GM23338 (cell line): ENCODE data around the gene CPHXL. TPM values are rescaled to one million over a fixed set of nuclear protein-coding genes. Genes with fewer than 3 reads are reported as not detected.

Experiments used
- ATAC-seq: fragments of 200-7000 bp; cut with Tn5 transposase; 3 replicates; pipeline ENCODE4 v1.9.1; 2020
- DNase-seq: peaks from one replicate; pipeline ENCODE4 v3.0.0-alpha.2; 2015; ENCODE audit warnings: low spot score
- H2AFZ ChIP-seq: fragments of 200-600 bp; sonication (generic); 2 replicates; pipeline ENCODE4 v1.8.0; 2016; ENCODE audit warnings: antibody characterized with exemption, mild to moderate bottlenecking, moderate library complexity
- H3F3A ChIP-seq: fragments of 200-600 bp; sonication (generic); replicated peaks from 2 replicates; pipeline ENCODE4 v1.8.0; 2017; ENCODE audit warnings: antibody characterized with exemption, mixed run types, low read depth
- H3K27ac ChIP-seq: fragments of 200-600 bp; sonication (generic); 2 replicates; pipeline ENCODE4 v1.6.1; 2016; ENCODE audit warnings: low read depth
- H3K27me3 ChIP-seq: fragments of 200-600 bp; sonication (generic); 2 replicates; pipeline ENCODE4 v1.8.0; 2016; ENCODE audit warnings: mild to moderate bottlenecking, mixed run types, moderate library complexity; ENCODE audit not compliant: insufficient read depth
- H3K36me3 ChIP-seq: fragments of 200-600 bp; sonication (generic); 2 replicates; pipeline ENCODE4 v1.8.0; 2016; ENCODE audit warnings: mild to moderate bottlenecking; ENCODE audit not compliant: insufficient read depth
- H3K4me1 ChIP-seq: fragments of 200-600 bp; sonication (generic); 2 replicates; pipeline ENCODE4 v1.8.0; 2016; ENCODE audit warnings: mild to moderate bottlenecking, moderate library complexity; ENCODE audit not compliant: insufficient read depth
- H3K4me2 ChIP-seq: fragments of 200-600 bp; sonication (generic); 2 replicates; pipeline ENCODE4 v1.7.1; 2017; ENCODE audit warnings: mixed run types
- H3K4me3 ChIP-seq: fragments of 200-600 bp; sonication (generic); 2 replicates; pipeline ENCODE4 v1.6.1; 2016; ENCODE audit warnings: mixed run types
- H3K79me2 ChIP-seq: fragments of 200-600 bp; sonication (generic); replicated peaks from 2 replicates; pipeline ENCODE4 v1.8.0; 2017; ENCODE audit warnings: mild to moderate bottlenecking; ENCODE audit not compliant: insufficient read depth
- H3K9me2 ChIP-seq: fragments of 200-600 bp; sonication (generic); 2 replicates; pipeline ENCODE4 v1.8.0; 2017; ENCODE audit not compliant: insufficient read depth
- H4K20me1 ChIP-seq: fragments of 200-600 bp; sonication (generic); replicated peaks from 2 replicates; pipeline ENCODE4 v1.8.0; 2017; ENCODE audit warnings: mild to moderate bottlenecking; ENCODE audit not compliant: insufficient read depth
- H3K27ac Mint-ChIP-seq: 2 replicates; pipeline ENCODE4 v1.8.0; 2020; ENCODE audit warnings: inconsistent platforms, mild to moderate bottlenecking, moderate library complexity, mixed read lengths
- H3K27me3 Mint-ChIP-seq: 3 replicates; pipeline ENCODE4 v1.8.0; 2022; ENCODE audit warnings: low read depth, mild to moderate bottlenecking, moderate library complexity, mixed read lengths, inconsistent platforms; ENCODE audit not compliant: insufficient read depth, poor library complexity
- H3K36me3 Mint-ChIP-seq: 3 replicates; pipeline ENCODE4 v1.8.0; 2021; ENCODE audit warnings: low read depth, mild to moderate bottlenecking, inconsistent platforms, moderate library complexity, mixed read lengths
- H3K4me1 Mint-ChIP-seq: 3 replicates; pipeline ENCODE4 v1.8.0; 2020; ENCODE audit warnings: mild to moderate bottlenecking, inconsistent platforms, mixed read lengths
- H3K4me3 Mint-ChIP-seq: 3 replicates; pipeline ENCODE4 v1.8.0; 2021; ENCODE audit warnings: moderate library complexity, mild to moderate bottlenecking, inconsistent platforms, mixed read lengths
- H3K9me3 Mint-ChIP-seq: 3 replicates; pipeline ENCODE4 v1.8.0; 2020; ENCODE audit warnings: moderate library complexity, mild to moderate bottlenecking, inconsistent platforms, mixed read lengths
- CREB1 ChIP-seq: fragments of 250-450 bp; sonication (Bioruptor Pico); IDR thresholded peaks from 2 replicates; pipeline ENCODE4 v1.5.0; 2020; ENCODE audit warnings: low read depth, mild to moderate bottlenecking, moderate library complexity
- CTCF ChIP-seq, 2 experiments: fragments of 200-600 bp in 1 of 2; sonication (generic) in 1 of 2; conservative IDR thresholded peaks; 2 replicates each; pipeline versions ENCODE4 v1.5.1 to v1.6.1; 2016 to 2017; ENCODE audit warnings: antibody characterized with exemption in 2 of 2, low read depth in 2 of 2, mild to moderate bottlenecking in 2 of 2, moderate library complexity in 1 of 2
- EZH2 ChIP-seq: fragments of 200-600 bp; sonication (generic); IDR thresholded peaks from one replicate; pipeline ENCODE4 v1.8.0; 2017; ENCODE audit warnings: antibody characterized with exemption, mild to moderate bottlenecking, low read depth; ENCODE audit not compliant: unreplicated experiment
- STAT1 ChIP-seq: IDR thresholded peaks from one replicate; pipeline ENCODE4 v1.6.1; 2016; ENCODE audit warnings: antibody characterized with exemption; ENCODE audit not compliant: unreplicated experiment
- polyA plus RNA-seq: library from polyadenylated mRNA; unstranded; fragments of >200 nt; fragmentation: Nextera tagmentation; extraction: Ambion mirVana; gene quantifications from 2 replicates; pipeline ENCODE4 v1.2.1, GENCODE V29; 2016
- total RNA-seq: library from RNA; depleted of rRNA; stranded (reverse); fragments of >200 nt; shearing (Covaris generic); gene quantifications from 2 replicates; pipeline ENCODE4 v1.2.3, GENCODE V29; 2014
- TF ChIP-seq, protein P1 (sequence below): fragments of 250-450 bp; sonication (Bioruptor Pico); IDR thresholded peaks from 2 replicates; pipeline ENCODE4 v1.5.0; 2020; ENCODE audit warnings: mild to moderate bottlenecking, moderate library complexity

The CPHXL gene
- total and polyA plus RNA-seq, 2 experiments from 2014 or later = not detected

GRCh38 chr16:75732871-75733270, 6.6 kb upstream of the CPHXL start:
- Mint-ChIP-seq H3K27me3 (no peaks in the 10 kb centered on the region), H3K9me3 (peaks cover 63% of the 10 kb centered on the region), H3K4me1 (no peaks in the 10 kb centered on the region), H3K4me3 (no peak overlapping the region), H3K36me3 (no peaks in the 10 kb centered on the region), H3K27ac (no peak overlapping the region)
- DNase-seq (no peak), ATAC-seq (no peak)
- TF ChIP-seq, protein P1, sequence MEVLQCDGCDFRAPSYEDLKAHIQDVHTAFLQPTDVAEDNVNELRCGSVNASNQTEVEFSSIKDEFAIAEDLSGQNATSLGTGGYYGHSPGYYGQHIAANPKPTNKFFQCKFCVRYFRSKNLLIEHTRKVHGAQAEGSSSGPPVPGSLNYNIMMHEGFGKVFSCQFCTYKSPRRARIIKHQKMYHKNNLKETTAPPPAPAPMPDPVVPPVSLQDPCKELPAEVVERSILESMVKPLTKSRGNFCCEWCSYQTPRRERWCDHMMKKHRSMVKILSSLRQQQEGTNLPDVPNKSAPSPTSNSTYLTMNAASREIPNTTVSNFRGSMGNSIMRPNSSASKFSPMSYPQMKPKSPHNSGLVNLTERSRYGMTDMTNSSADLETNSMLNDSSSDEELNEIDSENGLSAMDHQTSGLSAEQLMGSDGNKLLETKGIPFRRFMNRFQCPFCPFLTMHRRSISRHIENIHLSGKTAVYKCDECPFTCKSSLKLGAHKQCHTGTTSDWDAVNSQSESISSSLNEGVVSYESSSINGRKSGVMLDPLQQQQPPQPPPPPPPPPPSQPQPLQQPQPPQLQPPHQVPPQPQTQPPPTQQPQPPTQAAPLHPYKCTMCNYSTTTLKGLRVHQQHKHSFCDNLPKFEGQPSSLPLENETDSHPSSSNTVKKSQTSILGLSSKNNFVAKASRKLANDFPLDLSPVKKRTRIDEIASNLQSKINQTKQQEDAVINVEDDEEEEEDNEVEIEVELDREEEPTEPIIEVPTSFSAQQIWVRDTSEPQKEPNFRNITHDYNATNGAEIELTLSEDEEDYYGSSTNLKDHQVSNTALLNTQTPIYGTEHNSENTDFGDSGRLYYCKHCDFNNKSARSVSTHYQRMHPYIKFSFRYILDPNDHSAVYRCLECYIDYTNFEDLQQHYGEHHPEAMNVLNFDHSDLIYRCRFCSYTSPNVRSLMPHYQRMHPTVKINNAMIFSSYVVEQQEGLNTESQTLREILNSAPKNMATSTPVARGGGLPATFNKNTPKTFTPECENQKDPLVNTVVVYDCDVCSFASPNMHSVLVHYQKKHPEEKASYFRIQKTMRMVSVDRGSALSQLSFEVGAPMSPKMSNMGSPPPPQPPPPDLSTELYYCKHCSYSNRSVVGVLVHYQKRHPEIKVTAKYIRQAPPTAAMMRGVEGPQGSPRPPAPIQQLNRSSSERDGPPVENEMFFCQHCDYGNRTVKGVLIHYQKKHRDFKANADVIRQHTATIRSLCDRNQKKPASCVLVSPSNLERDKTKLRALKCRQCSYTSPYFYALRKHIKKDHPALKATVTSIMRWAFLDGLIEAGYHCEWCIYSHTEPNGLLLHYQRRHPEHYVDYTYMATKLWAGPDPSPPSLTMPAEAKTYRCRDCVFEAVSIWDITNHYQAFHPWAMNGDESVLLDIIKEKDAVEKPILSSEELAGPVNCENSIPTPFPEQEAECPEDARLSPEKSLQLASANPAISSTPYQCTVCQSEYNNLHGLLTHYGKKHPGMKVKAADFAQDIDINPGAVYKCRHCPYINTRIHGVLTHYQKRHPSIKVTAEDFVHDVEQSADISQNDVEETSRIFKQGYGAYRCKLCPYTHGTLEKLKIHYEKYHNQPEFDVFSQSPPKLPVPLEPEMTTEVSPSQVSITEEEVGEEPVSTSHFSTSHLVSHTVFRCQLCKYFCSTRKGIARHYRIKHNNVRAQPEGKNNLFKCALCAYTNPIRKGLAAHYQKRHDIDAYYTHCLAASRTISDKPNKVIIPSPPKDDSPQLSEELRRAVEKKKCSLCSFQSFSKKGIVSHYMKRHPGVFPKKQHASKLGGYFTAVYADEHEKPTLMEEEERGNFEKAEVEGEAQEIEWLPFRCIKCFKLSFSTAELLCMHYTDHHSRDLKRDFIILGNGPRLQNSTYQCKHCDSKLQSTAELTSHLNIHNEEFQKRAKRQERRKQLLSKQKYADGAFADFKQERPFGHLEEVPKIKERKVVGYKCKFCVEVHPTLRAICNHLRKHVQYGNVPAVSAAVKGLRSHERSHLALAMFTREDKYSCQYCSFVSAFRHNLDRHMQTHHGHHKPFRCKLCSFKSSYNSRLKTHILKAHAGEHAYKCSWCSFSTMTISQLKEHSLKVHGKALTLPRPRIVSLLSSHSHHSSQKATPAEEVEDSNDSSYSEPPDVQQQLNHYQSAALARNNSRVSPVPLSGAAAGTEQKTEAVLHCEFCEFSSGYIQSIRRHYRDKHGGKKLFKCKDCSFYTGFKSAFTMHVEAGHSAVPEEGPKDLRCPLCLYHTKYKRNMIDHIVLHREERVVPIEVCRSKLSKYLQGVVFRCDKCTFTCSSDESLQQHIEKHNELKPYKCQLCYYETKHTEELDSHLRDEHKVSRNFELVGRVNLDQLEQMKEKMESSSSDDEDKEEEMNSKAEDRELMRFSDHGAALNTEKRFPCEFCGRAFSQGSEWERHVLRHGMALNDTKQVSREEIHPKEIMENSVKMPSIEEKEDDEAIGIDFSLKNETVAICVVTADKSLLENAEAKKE (CRISPR knock-in tag) = no peak
- TF ChIP-seq CTCF (conservative IDR thresholded peaks at IDR 0.05; ENCODE audit: low read depth in 2 of 2) (no peak), EZH2 (no peak), STAT1 (no peak), CREB1 (CRISPR knock-in tag) (no peak)
- no peak overlapping the region for H3K4me3 ChIP-seq
- H3F3A ChIP-seq = no peaks in the 10 kb centered on the region
- H3K27me3 ChIP-seq = no peaks in the 10 kb centered on the region
- no peaks in the 10 kb centered on the region for H4K20me1 ChIP-seq
- peak overlapping the region; percentile 43; the same call in 1 of the 2 replicates for H2AFZ ChIP-seq
- H3K27ac ChIP-seq = no peak overlapping the region
- no peaks in the 10 kb centered on the region for H3K79me2 ChIP-seq
- no peaks in the 10 kb centered on the region for H3K4me1 ChIP-seq
- H3K36me3 ChIP-seq = no peaks in the 10 kb centered on the region
- no peak overlapping the region for H3K4me2 ChIP-seq
- no peaks in the 10 kb centered on the region for H3K9me2 ChIP-seq
